Large intestine (tissue), 12 donors: Measurements from ENCODE around the gene LY6G6F. TPM values are rescaled to one million over a fixed set of nuclear protein-coding genes. Genes with fewer than 3 reads are reported as not detected.

ENCODE experiments used
- DNase-seq, 2 donors: peaks; one replicate each; pipeline versions ENCODE4 v3.0.0 to v3.0.0-alpha.2; 2013
- H3K27ac ChIP-seq: one replicate; pipeline ENCODE4 v1.5.1; 2013; ENCODE audit warnings: low read length
- H3K27me3 ChIP-seq: 2 replicates; pipeline ENCODE4 v1.6.1; 2013; ENCODE audit warnings: low read length; ENCODE audit not compliant: control insufficient read depth, insufficient read depth
- H3K36me3 ChIP-seq: 2 replicates; pipeline ENCODE4 v1.6.1; 2013; ENCODE audit warnings: low read length; ENCODE audit not compliant: control insufficient read depth, insufficient read depth
- H3K4me1 ChIP-seq: one replicate; pipeline ENCODE4 v1.6.1; 2013; ENCODE audit warnings: low read length; ENCODE audit not compliant: control insufficient read depth, insufficient read depth
- H3K4me3 ChIP-seq: one replicate; pipeline ENCODE4 v1.5.1; 2013; ENCODE audit warnings: low read length
- H3K9me3 ChIP-seq: one replicate; pipeline ENCODE4 v1.6.1; 2013; ENCODE audit warnings: mild to moderate bottlenecking, low read depth, low read length, moderate library complexity; ENCODE audit not compliant: control insufficient read depth
- WGBS: methylation state at CpG from one replicate; pipeline ENCODE4 v1.1.5; 2013; ENCODE audit warnings: low lambda C conversion rate; ENCODE audit not compliant: insufficient coverage; 5-methylcytosine and 5-hydroxymethylcytosine counted together
- long read RNA-seq, 11 donors: transcript quantifications; one replicate each; lab custom pipeline, GENCODE V29; 2026
- polyA plus RNA-seq: library from polyadenylated mRNA; unstranded; fragments of 120-200 nt; gene quantifications from one replicate; pipeline ENCODE4 v1.2.1, GENCODE V29; 2013

Gene LY6G6F
- 0.07 TPM for polyA plus RNA-seq
- long read RNA-seq, donor 1 = 0 reads
- long read RNA-seq, donor 2 = 0 reads
- long read RNA-seq, donor 3 = 0 reads
- long read RNA-seq, donor 4 = 0 reads
- long read RNA-seq, donor 5 = 0 reads
- long read RNA-seq, donor 6 = 0 reads
- long read RNA-seq, donor 7 = 0 reads
- long read RNA-seq, donor 8 = 0 reads
- long read RNA-seq, donor 9 = 0 reads
- long read RNA-seq, donor 10 = 0 reads
- long read RNA-seq, donor 11 = 0 reads

- no peak within 1 kb of the TSS for H3K4me3 ChIP-seq
- no CpG with 5 or more reads among the region's 3 CpGs for WGBS
- DNase-seq = no peak
- no peaks in the 10 kb centered on the region for H3K27me3 ChIP-seq
- peaks cover 6% of the 10 kb centered on the region for H3K4me1 ChIP-seq
- H3K27ac ChIP-seq = no peak within 1 kb of the TSS
- H3K36me3 ChIP-seq = no peaks in the 10 kb centered on the region
- no peaks in the 10 kb centered on the region for H3K9me3 ChIP-seq
Measured at GRCh38 chr6:31706599-31706998, at the start of gene LY6G6F. TSS of gene LY6G6F (plus strand) at chr6:31706866. CDS start at chr6:31706907, 41 bp downstream.

GRCh38 chr6:31657406-31658157 is 49.1 kb upstream of the LY6G6F start:
- no peaks in the 10 kb centered on the region for H3K9me3 ChIP-seq
- DNase-seq = no peak
- no CpG with 5 or more reads among the region's 6 CpGs for WGBS
- peaks cover 26% of the 10 kb centered on the region for H3K36me3 ChIP-seq
- peaks cover 57% of the 10 kb centered on the region for H3K4me1 ChIP-seq
- no peak overlapping the region for H3K4me3 ChIP-seq
- H3K27ac ChIP-seq = no peak overlapping the region
- no peaks in the 10 kb centered on the region for H3K27me3 ChIP-seq

GRCh38 chr6:31658158-31658688 is 48.4 kb upstream of the LY6G6F start:
- WGBS = no CpG with 5 or more reads among the region's 4 CpGs
- H3K4me1 ChIP-seq = peaks cover 61% of the 10 kb centered on the region
- H3K9me3 ChIP-seq = no peaks in the 10 kb centered on the region
- no peak overlapping the region for H3K27ac ChIP-seq
- DNase-seq = no peak
- H3K27me3 ChIP-seq = no peaks in the 10 kb centered on the region
- H3K36me3 ChIP-seq = peaks cover 27% of the 10 kb centered on the region
- H3K4me3 ChIP-seq = peak overlapping the region; percentile 94

GRCh38 chr6:31658983-31659648 is 47.5 kb upstream of the LY6G6F start:
- no CpG with 5 or more reads among the region's 13 CpGs for whole genome bisulfite sequencing
- no peak for DNase-seq
- H3K4me3 ChIP-seq = peak overlapping the region; percentile 94
- H3K4me1 ChIP-seq = peaks cover 59% of the 10 kb centered on the region
- H3K36me3 ChIP-seq = peaks cover 30% of the 10 kb centered on the region
- H3K9me3 ChIP-seq = no peaks in the 10 kb centered on the region
- no peaks in the 10 kb centered on the region for H3K27me3 ChIP-seq
- no peak overlapping the region for H3K27ac ChIP-seq

GRCh38 chr6:31659649-31660380 is 46.9 kb upstream of the LY6G6F start:
- DNase-seq = peak in 1 of 2 donors; percentile 54
- Histone ChIP-seq H3K27ac (peak overlapping the region; percentile 91), H3K36me3 (peaks cover 30% of the 10 kb centered on the region), H3K9me3 (no peaks in the 10 kb centered on the region), H3K4me1 (peaks cover 53% of the 10 kb centered on the region), H3K27me3 (no peaks in the 10 kb centered on the region), H3K4me3 (peak overlapping the region; percentile 94)
- WGBS = no CpG with 5 or more reads among the region's 13 CpGs

GRCh38 chr6:31660381-31661261 is 46.0 kb upstream of the LY6G6F start, which contains the start of gene C6orf47:
TSS of gene C6orf47 (minus strand) at chr6:31660778. CDS start at chr6:31659947, 831 bp downstream.
- Histone ChIP-seq H3K27ac (peak within 1 kb of the TSS; percentile 91), H3K27me3 (no peaks in the 10 kb centered on the region), H3K36me3 (peaks cover 30% of the 10 kb centered on the region), H3K4me1 (peaks cover 45% of the 10 kb centered on the region), H3K4me3 (peak within 1 kb of the TSS; percentile 94), H3K9me3 (no peaks in the 10 kb centered on the region)
- peak; percentile 83 to 87 for DNase-seq
- WGBS = no CpG with 5 or more reads among the region's 52 CpGs

DNA sequence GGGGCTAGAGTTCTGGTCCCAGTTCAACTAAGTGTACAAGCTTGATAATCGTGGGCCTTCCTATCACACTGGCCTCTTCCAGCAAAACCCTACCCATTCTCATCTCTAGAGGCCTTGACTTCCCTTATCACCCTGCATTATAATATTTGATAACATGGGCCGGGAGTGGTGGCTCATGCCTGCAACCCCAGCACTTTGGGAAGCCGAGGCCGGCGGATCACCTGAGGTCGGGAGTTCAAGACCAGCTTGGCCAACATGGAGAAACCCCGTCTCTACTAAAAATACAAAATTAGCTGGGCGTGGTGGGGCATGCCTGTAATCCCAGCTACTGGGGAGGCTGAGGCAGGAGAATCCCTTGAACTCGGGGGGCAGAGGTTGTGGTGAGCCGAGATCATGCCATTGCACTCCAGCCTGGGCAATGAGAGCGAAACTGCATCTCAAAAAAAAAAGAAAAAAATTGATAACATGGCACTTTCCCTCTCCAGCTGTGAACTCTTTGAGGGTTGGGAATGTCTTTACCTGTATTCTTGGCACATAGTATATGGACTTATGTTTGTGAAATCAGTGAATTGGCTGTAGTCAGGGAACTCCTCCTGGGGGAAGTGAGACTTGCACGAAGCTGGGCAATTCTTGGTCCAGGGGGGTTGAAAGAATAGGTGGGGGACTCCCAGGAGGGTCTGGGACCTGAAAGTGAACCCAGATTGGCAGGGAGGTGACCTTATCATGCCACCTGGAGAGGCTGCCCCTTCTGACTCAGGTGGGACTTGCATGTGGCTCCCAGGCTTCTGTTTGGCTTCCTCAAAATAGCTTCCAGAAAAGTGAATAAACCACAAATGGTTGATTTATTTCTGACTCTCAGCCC is 45.2 kb upstream of the LY6G6F start:
- peaks cover 27% of the 10 kb centered on the region for H3K36me3 ChIP-seq

GRCh38 chr6:31662124-31662723 is 44.4 kb upstream of the LY6G6F start:
- no peaks in the 10 kb centered on the region for H3K9me3 ChIP-seq
- peaks cover 43% of the 10 kb centered on the region for H3K4me1 ChIP-seq
- WGBS = 100% methylated on average over 1 of the region's 12 CpGs
- no peak overlapping the region for H3K4me3 ChIP-seq
- H3K27ac ChIP-seq = no peak overlapping the region
- H3K36me3 ChIP-seq = peaks cover 28% of the 10 kb centered on the region
- DNase-seq = no peak
- H3K27me3 ChIP-seq = no peaks in the 10 kb centered on the region

More for the DNA sequence above, 45.2 kb upstream of the LY6G6F start:
- Histone ChIP-seq H3K9me3 (no peaks in the 10 kb centered on the region), H3K4me1 (peaks cover 40% of the 10 kb centered on the region), H3K4me3 (peak overlapping the region; percentile 94), H3K27me3 (no peaks in the 10 kb centered on the region), H3K27ac (peak overlapping the region; percentile 91)
- no CpG with 5 or more reads among the region's 12 CpGs for WGBS
- DNase-seq = no peak
